GM19193 (cell line): Measurements from ENCODE around the gene CCDC160.

Experiments used
- POLR2A ChIP-seq: IDR thresholded peaks from 4 replicates; pipeline ENCODE4 v1.6.1; 2011; ENCODE audit not compliant: insufficient read depth, insufficient read length; ENCODE audit errors: extremely low read depth

CCDC160 gene

DNA sequence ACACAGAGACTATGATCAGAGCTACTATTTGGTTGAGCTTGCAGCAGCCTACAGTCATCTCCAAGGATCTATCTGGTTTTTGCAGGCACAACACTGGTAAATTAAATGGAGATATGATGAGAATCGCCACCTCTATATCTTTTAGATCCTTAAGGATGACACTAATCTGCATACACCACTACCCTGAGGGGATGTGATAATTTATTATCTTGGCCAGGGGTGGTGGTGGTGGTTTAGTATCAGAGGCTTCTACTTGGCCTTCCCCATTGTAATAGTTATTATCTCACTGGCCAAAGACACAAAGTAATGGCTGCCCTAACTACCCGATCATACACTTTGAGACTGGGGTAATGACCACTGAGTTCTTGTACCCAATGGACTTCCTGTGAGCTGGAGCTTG is 21.2 kb downstream of the CCDC160 start:
- TF ChIP-seq POLR2A, result no peak

DNA sequence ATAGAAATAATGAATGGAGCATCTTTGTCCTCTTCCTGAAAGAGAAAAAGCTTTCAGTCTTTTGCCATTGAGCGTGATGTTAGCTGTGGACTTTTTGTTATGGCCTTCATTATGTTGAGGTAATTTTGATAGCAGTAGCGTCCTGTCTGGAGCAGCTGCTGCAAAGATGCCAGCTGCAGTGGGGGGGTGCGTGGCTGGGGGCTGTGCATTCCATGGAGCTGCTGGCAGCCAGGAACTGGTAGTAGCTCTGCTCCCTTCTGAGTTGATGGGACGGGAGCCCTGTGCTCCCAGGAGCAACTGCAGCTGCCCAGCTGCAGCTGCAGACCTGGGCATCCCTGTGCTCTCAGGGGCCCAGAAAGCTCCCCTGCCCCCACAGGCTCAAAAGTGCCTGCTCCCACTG is 50.4 kb downstream of the CCDC160 start:
- TF ChIP-seq POLR2A, result no peak

DNA sequence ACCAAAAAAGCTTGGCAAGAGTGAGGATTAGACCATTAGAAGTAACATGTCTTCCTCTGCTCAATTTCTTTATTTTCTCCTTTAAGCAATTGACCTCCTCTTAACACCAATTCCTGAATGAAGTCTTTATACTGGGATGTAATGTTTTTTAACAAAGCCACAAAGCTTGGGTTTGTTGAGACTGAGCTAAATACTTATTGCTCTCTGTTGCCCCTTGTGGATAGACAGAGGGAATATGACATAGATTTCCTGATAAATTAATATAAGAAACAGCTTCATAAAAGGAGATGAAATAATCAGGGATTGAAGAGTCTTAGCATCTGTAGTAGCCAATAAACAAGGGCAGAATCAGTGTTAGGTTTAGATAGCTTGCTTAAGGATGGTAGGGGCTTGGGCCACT is 57.6 kb downstream of the CCDC160 start:
- TF ChIP-seq POLR2A, result no peak
